Endometrial microvascular endothelial cells (primary cell): Measurements from ENCODE around the gene SLC19A2. TPM values are rescaled to one million over a fixed set of nuclear protein-coding genes. Genes with fewer than 3 reads are reported as not detected.

Experiments used
- in situ Hi-C: cut with HindIII; loops from 2 replicates; pipeline ENCODE4 v1.10.0; 2017; ENCODE audit warnings: low sequenced_read_pairs, low pct_unique_long_range_greater_than_20kb; ENCODE audit errors: inconsistent ontology term
- total RNA-seq: library from RNA; depleted of rRNA; stranded (reverse); fragments of >200 nt; gene quantifications from one replicate; pipeline ENCODE4 v1.2.3, GENCODE V29; 2015; ENCODE audit errors: inconsistent ontology term

The SLC19A2 gene
- total RNA-seq, 1 donor from 2014 or later: 12.7 TPM

GRCh38 chr1:169451218-169451824 is 34.4 kb downstream of the SLC19A2 start:
- in situ Hi-C loops: no loop called here

- in situ Hi-C loops: no loop called here
Measured at GRCh38 chr1:169443923-169444322, 41.8 kb downstream of the SLC19A2 start.

GRCh38 chr1:169427081-169427641 is 58.6 kb downstream of the SLC19A2 start, which contains the start of gene CCDC181:
Gene CCDC181 (minus strand): TSS chr1:169427474. CDS start chr1:169424927, 2,547 bp downstream.
- in situ Hi-C loops: no loop called here

- in situ Hi-C loops: no loop called here
Measured at GRCh38 chr1:169426174-169426705, 59.5 kb downstream of the SLC19A2 start.

DNA sequence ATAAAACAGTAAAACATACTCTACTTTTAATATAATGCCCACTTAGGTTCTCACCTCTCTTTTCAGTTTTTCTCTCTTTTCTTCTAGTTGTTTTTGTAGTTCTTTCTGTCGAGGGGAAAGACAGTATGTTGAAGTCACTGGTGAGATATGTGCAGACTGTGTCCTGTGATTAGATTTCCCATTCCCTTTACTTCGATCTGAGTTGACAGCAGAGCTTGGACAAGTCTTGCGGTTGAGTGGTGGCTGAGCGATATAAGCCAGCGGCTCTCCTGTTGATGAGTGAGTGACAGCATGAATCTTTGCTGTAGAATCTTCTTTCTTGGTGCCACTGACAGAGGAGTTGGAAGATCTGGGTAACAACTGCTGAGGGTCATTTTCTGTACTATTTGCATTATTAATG is 64.4 kb downstream of the SLC19A2 start:
- in situ Hi-C loops: no loop called here

DNA sequence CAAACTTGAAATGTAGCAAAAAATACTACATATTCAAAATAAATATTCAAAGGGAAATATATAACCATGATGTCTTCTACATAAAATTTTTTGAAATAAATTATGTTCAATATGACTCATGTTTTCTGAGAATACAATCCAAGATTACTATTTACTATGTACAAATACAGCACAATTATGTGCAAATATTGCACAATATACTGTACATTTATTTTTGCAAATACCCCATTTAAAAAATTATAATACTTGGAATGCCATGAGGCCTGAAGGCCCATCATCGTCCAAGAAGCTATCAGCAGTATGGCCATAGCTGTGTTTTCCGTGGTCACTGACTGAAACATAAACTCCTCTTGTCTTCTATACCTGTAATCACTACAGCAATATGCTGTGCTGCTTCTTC is 70.8 kb downstream of the SLC19A2 start:
- in situ Hi-C loops: no loop called here

Other genes starting within 250 kb of the SLC19A2 start
- gene NME7, start 118.1 kb downstream of the SLC19A2 start, total RNA-seq: 22.7 TPM
- gene BLZF1, start 117.7 kb downstream of the SLC19A2 start, total RNA-seq: 33.5 TPM
- not detected for gene CCDC181, start 58.5 kb downstream of the SLC19A2 start, total RNA-seq
- gene F5, start 100.5 kb upstream of the SLC19A2 start, total RNA-seq: not detected
- gene SELP, start 144.2 kb upstream of the SLC19A2 start, total RNA-seq: 3.3 TPM
- not detected for gene SELL, start 225.7 kb upstream of the SLC19A2 start, total RNA-seq
- gene SELE, start 248.1 kb upstream of the SLC19A2 start, total RNA-seq: 5.9 TPM